GM21619 (cell line): Measurements from ENCODE around the gene PRIM2.
"Not testable (repeated sequence)": the region's sequence is repeated elsewhere in the genome, so short reads cannot be mapped to it uniquely, and the experiment has no call there.

Source experiments
- ATAC-seq: cut with Tn5 transposase; IDR thresholded peaks from one replicate; pipeline ENCODE4 v1.9.1; 2021; ENCODE audit not compliant: unreplicated experiment

Gene PRIM2

GRCh38 chr6:57307850-57308249, 9.6 kb upstream of the PRIM2 start:
- no peak for ATAC-seq

- not testable (repeated sequence) for ATAC-seq
Observed at GRCh38 chr6:57308755-57309154, 8.7 kb upstream of the PRIM2 start.

GRCh38 chr6:57310095-57310816, 7.2 kb upstream of the PRIM2 start:
- not testable (repeated sequence) for ATAC-seq

GRCh38 chr6:57310817-57311157, 6.6 kb upstream of the PRIM2 start:
- no peak for ATAC-seq

- not testable (repeated sequence) for ATAC-seq
Observed at GRCh38 chr6:57311300-57312003, 6.0 kb upstream of the PRIM2 start.

- ATAC-seq = no peak
Observed at GRCh38 chr6:57312004-57312345, 5.5 kb upstream of the PRIM2 start.

GRCh38 chr6:57313009-57313408, 4.4 kb upstream of the PRIM2 start:
- ATAC-seq = no peak

- ATAC-seq = no peak
Observed at GRCh38 chr6:57313711-57314471, 3.5 kb upstream of the PRIM2 start.

GRCh38 chr6:57315111-57315510, 2.3 kb upstream of the PRIM2 start:
- ATAC-seq = no peak

GRCh38 chr6:57315851-57316250, 1.6 kb upstream of the PRIM2 start:
- no peak for ATAC-seq

- peak; percentile 88 for ATAC-seq
Observed at GRCh38 chr6:57316581-57317059, 810 bp upstream of the PRIM2 start.

GRCh38 chr6:57324538-57324937, 7.1 kb downstream of the PRIM2 start:
- ATAC-seq = no peak

GRCh38 chr6:57327311-57327710, 9.9 kb downstream of the PRIM2 start:
- no peak for ATAC-seq

GRCh38 chr6:57328074-57328473, 10.6 kb downstream of the PRIM2 start:
- ATAC-seq = no peak

- no peak for ATAC-seq
Observed at GRCh38 chr6:57329933-57330332, 12.5 kb downstream of the PRIM2 start.

- no peak for ATAC-seq
Observed at GRCh38 chr6:57342148-57342669, 24.8 kb downstream of the PRIM2 start.

- not testable (repeated sequence) for ATAC-seq
Observed at GRCh38 chr6:57343342-57343741, 25.9 kb downstream of the PRIM2 start.

- not testable (repeated sequence) for ATAC-seq
Observed at GRCh38 chr6:57346715-57347114, 29.3 kb downstream of the PRIM2 start.

GRCh38 chr6:57347597-57347996, 30.2 kb downstream of the PRIM2 start:
- ATAC-seq = not testable (repeated sequence)

- ATAC-seq = not testable (repeated sequence)
Observed at GRCh38 chr6:57350443-57350842, 33.0 kb downstream of the PRIM2 start.

- ATAC-seq = not testable (repeated sequence)
Observed at GRCh38 chr6:57352596-57352995, 35.2 kb downstream of the PRIM2 start.

GRCh38 chr6:57358319-57358718, 40.9 kb downstream of the PRIM2 start:
- not testable (repeated sequence) for ATAC-seq
